ENCODE data around the gene EYS. TPM values are rescaled to one million over a fixed set of nuclear protein-coding genes. Genes with fewer than 3 reads are reported as not detected.

The EYS gene
- total and polyA plus RNA-seq, 2 of the 8 experiments (the other 6 are each of a cell fraction or from before 2014, with no cell fraction given), result 0.05 to 0.13 TPM

DNA sequence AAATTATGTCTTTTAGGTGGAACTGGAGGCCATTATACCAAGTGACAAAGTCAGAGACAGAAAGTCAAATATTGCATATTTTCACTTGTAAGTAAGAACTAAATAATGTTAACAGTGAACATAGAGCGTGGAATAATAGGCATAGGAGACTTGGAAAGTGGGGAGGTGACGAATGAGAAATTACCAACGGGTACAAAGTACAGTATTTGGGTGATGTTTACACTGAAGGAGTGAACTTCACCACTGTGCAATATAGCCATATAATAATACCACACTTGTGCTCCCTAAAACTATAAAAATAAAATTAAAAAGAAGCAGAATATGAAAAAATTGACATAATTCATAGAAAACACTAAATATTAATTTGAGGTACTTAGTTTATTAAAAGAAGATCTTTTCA lies 14.9 kb downstream of the EYS start:
- H2BK20ac ChIP-seq (ENCODE audit: low read length), result no peak overlapping the region
- no peak overlapping the region for H4K8ac ChIP-seq (ENCODE audit: extremely low read depth, insufficient read depth, low read length)
- H3K56ac ChIP-seq (replicated peaks; ENCODE audit: insufficient read length, low read depth, low read length), result no peak overlapping the region
- no peak overlapping the region for H4K91ac ChIP-seq (replicated peaks; ENCODE audit: insufficient read length, low read length)
- CTCF ChIA-PET (ENCODE audit: partially characterized antibody), result no interaction called here
- no peaks in the 10 kb centered on the region for H3K23me2 ChIP-seq (ENCODE audit: low read depth, low read length)
- no peak overlapping the region for H3K23ac ChIP-seq (ENCODE audit: insufficient read length)
- no peak overlapping the region for H3K14ac ChIP-seq (ENCODE audit: insufficient read length)
- no peak overlapping the region for H2BK15ac ChIP-seq (ENCODE audit: low read length)
- no peaks in the 10 kb centered on the region for H3K9me3 ChIP-seq (ENCODE audit: insufficient read depth in 2 of 2, low read depth in 1 of 2, low read length in 1 of 2)
- H3K4me1 ChIP-seq (replicated peaks in 1 of 4; ENCODE audit: control insufficient read depth in 3 of 4, insufficient read depth in 4 of 4, low read length in 3 of 4), result no peaks in the 10 kb centered on the region
- no peaks in the 10 kb centered on the region for H3K79me2 ChIP-seq (ENCODE audit: control insufficient read depth in 1 of 2, insufficient read depth in 2 of 2, low read length in 2 of 2)
- no peak overlapping the region for H3K4ac ChIP-seq (replicated peaks; ENCODE audit: insufficient read length, low read depth, low read length)
- H3K79me1 ChIP-seq (ENCODE audit: low read depth, low read length), result no peaks in the 10 kb centered on the region
- WGBS, 2 experiments (ENCODE audit: extremely low coverage in 1 of 2, insufficient coverage in 1 of 2, insufficient read length in 1 of 2, insufficient replicate concordance in 2 of 2, low coverage in 1 of 2, low lambda C conversion rate in 2 of 2, missing lambda C conversion rate in 1 of 2), result 89% methylated on average over 3 of the region's 3 CpGs; no CpG with 5 or more reads in 1 of the 2 experiments
- H3K9ac ChIP-seq (replicated peaks in 1 of 4; ENCODE audit: extremely low read depth in 1 of 4, low read depth in 3 of 4, low read length in 3 of 4), result no peak overlapping the region
- no peak overlapping the region for H2BK5ac ChIP-seq (ENCODE audit: low read depth, low read length)
- no peak for TF ChIP-seq GABPA (IDR thresholded peaks at IDR 0.05; ENCODE audit: borderline replicate concordance, insufficient read depth, low read length)
- TF ChIP-seq NRF1 (IDR thresholded peaks at IDR 0.05; ENCODE audit: low read depth, low read length), result no peak
- no peak for TF ChIP-seq TEAD4 (IDR thresholded peaks at IDR 0.05; ENCODE audit: low read depth, low read length)
- no peak for TF ChIP-seq EP300 (IDR thresholded peaks at IDR 0.05; ENCODE audit: borderline replicate concordance in 1 of 2, low read depth in 2 of 2, low read length in 2 of 2)
- TF ChIP-seq EZH2 (IDR thresholded peaks at IDR 0.05; ENCODE audit: low read depth, low read length, severe bottlenecking), result no peak
- TF ChIP-seq TCF12 (IDR thresholded peaks at IDR 0.05; ENCODE audit: low read depth, low read length), result no peak
- TF ChIP-seq SUZ12 (IDR thresholded peaks at IDR 0.05; ENCODE audit: low read length), result no peak
- no peak for TF ChIP-seq SP1 (IDR thresholded peaks at IDR 0.05; ENCODE audit: low read depth, low read length)
- FAIRE-seq (no peak), DNase-seq (ENCODE audit: low read depth in 1 of 2, low spot score in 2 of 2) (no peak)
- H3K36me3 ChIP-seq (ENCODE audit: control insufficient read depth in 2 of 4, insufficient read depth in 4 of 4, low read length in 3 of 4), result no peaks in the 10 kb centered on the region
- H4K5ac ChIP-seq (ENCODE audit: insufficient read length, low read depth, low read length), result no peak overlapping the region
- H3K18ac ChIP-seq (ENCODE audit: extremely low read depth, low read length), result no peak overlapping the region
- H3K27me3 ChIP-seq (replicated peaks in 1 of 4; ENCODE audit: control insufficient read depth in 3 of 4, extremely low read depth in 1 of 4, insufficient read depth in 3 of 4, low read length in 3 of 4), result no peaks in the 10 kb centered on the region
- H4K20me1 ChIP-seq (replicated peaks in 1 of 2; ENCODE audit: control insufficient read depth in 1 of 2, insufficient read depth in 2 of 2, low read length in 2 of 2), result no peaks in the 10 kb centered on the region
- POLR2A ChIA-PET (ENCODE audit: partially characterized antibody), result no interaction called here
- H3K4me3 ChIP-seq (ENCODE audit: extremely low read depth in 1 of 4, insufficient read depth in 2 of 4, low read depth in 3 of 4, low read length in 4 of 4), result no peak overlapping the region
- H2BK120ac ChIP-seq (replicated peaks; ENCODE audit: low read depth, low read length), result no peak overlapping the region
- H2AFZ ChIP-seq (ENCODE audit: low read length), result no peak overlapping the region
- no peak overlapping the region for H2BK12ac ChIP-seq (ENCODE audit: low read depth, low read length)
- no peak overlapping the region for H3K27ac ChIP-seq (ENCODE audit: low read depth, low read length)
- no peak overlapping the region for H3K4me2 ChIP-seq (ENCODE audit: insufficient read depth in 1 of 2, low read depth in 2 of 2, low read length in 2 of 2)
- no peak overlapping the region for H2AK5ac ChIP-seq (ENCODE audit: low read depth, low read length)

Measured in H1 (cell line).